NCI-H345 treated with DMSO at 0.1 percent for 48 hours (cell line): ENCODE measurements around the gene INO80D.
"Not testable (repeated sequence)": the region's sequence is repeated elsewhere in the genome, so short reads cannot be mapped to it uniquely, and the experiment has no call there.

Source experiments
- DNase-seq: peaks from one replicate; lab custom pipeline; 2025; ENCODE audit not compliant: unreplicated experiment; lab: John Stamatoyannopoulos, UW

Gene INO80D

GRCh38 chr2:206084870-206085741 lies 868 bp downstream of the INO80D start:
- peak; percentile 3 for DNase-seq

- peak; percentile 26 for DNase-seq
Measured at GRCh38 chr2:206084439-206084869, 1.5 kb downstream of the INO80D start.

- peak; percentile 28 for DNase-seq
Measured at GRCh38 chr2:206083602-206084438, 2.2 kb downstream of the INO80D start.

- no peak for DNase-seq
Measured at GRCh38 chr2:206082298-206082843, 3.6 kb downstream of the INO80D start.

GRCh38 chr2:206080927-206081326 lies 5.0 kb downstream of the INO80D start:
- no peak for DNase-seq

- DNase-seq, result no peak
Measured at GRCh38 chr2:206079699-206080465, 6.1 kb downstream of the INO80D start.

GRCh38 chr2:206077879-206078278 lies 8.1 kb downstream of the INO80D start:
- DNase-seq, result not testable (repeated sequence)

GRCh38 chr2:206075113-206075512 lies 10.9 kb downstream of the INO80D start:
- no peak for DNase-seq

GRCh38 chr2:206071807-206072206 lies 14.2 kb downstream of the INO80D start:
- no peak for DNase-seq

- no peak for DNase-seq
Measured at GRCh38 chr2:206069417-206069816, 16.6 kb downstream of the INO80D start.

- no peak for DNase-seq
Measured at GRCh38 chr2:206068207-206068606, 17.8 kb downstream of the INO80D start.

- DNase-seq, result no peak
Measured at GRCh38 chr2:206064077-206064476, 21.9 kb downstream of the INO80D start.

GRCh38 chr2:206063635-206064034 lies 22.3 kb downstream of the INO80D start:
- no peak for DNase-seq

- no peak for DNase-seq
Measured at GRCh38 chr2:206062724-206063123, 23.2 kb downstream of the INO80D start.

GRCh38 chr2:206056286-206056685 lies 29.7 kb downstream of the INO80D start:
- no peak for DNase-seq

- DNase-seq, result no peak
Measured at GRCh38 chr2:206054952-206055351, 31.0 kb downstream of the INO80D start.

- DNase-seq, result no peak
Measured at GRCh38 chr2:206051912-206052311, 34.1 kb downstream of the INO80D start.

GRCh38 chr2:206049392-206049791 lies 36.6 kb downstream of the INO80D start:
- no peak for DNase-seq

- no peak for DNase-seq
Measured at GRCh38 chr2:206045251-206045650, 40.7 kb downstream of the INO80D start.

GRCh38 chr2:206040525-206040924 lies 45.4 kb downstream of the INO80D start:
- no peak for DNase-seq

GRCh38 chr2:206035393-206035792 lies 50.6 kb downstream of the INO80D start:
- DNase-seq, result not testable (repeated sequence)
